CD4-positive, alpha-beta T cell (primary cell): Measurements from ENCODE around the gene LRPAP1. TPM values are rescaled to one million over a fixed set of nuclear protein-coding genes. Genes with fewer than 3 reads are reported as not detected.

Source experiments
- ATAC-seq: fragments of 200-7000 bp; cut with Tn5 transposase; one replicate; pipeline ENCODE4 v1.10.0; 2022; ENCODE audit warnings: mild to moderate bottlenecking; ENCODE audit not compliant: poor library complexity
- CTCF ChIA-PET: fragments of 350-600 bp; sonication (Branson Sonifier 250); formaldehyde crosslinking; loops from one replicate; lab custom pipeline; 2021; ENCODE audit warnings: antibody characterized with exemption, inconsistent platforms; lab: Charles Lee
- POLR2A ChIA-PET: fragments of 350-600 bp; sonication (Branson Sonifier 250); formaldehyde crosslinking; loops from one replicate; lab custom pipeline; 2021; ENCODE audit warnings: antibody characterized with exemption, inconsistent platforms; lab: Charles Lee
- DNase-seq, 14 experiments: peaks; one replicate each; pipeline ENCODE4 v3.0.0-alpha.2; 2013 to 2020; ENCODE audit warnings: mixed read lengths in 2 of 14
- H3K27ac ChIP-seq, 2 donors: one replicate each; pipeline versions ENCODE4 v1.5.1 to v1.7.0; 2013; ENCODE audit warnings: low read length in 2 of 2, low read depth in 1 of 2, mild to moderate bottlenecking in 1 of 2
- H3K27me3 ChIP-seq, 2 experiments: 1 replicate in 1 of 2; 2 replicates in 1 of 2; pipeline versions ENCODE4 v1.6.1 to v1.7.0; 2013; ENCODE audit warnings: low read length in 2 of 2, control low read depth in 1 of 2, mild to moderate bottlenecking in 1 of 2, moderate library complexity in 1 of 2; ENCODE audit not compliant: insufficient read depth in 2 of 2, control insufficient read depth in 1 of 2
- H3K36me3 ChIP-seq: one replicate; pipeline ENCODE4 v1.6.1; 2013; ENCODE audit warnings: low read length, control low read depth; ENCODE audit not compliant: insufficient read depth
- H3K4me1 ChIP-seq: one replicate; pipeline ENCODE4 v1.6.1; 2013; ENCODE audit warnings: low read length, control low read depth; ENCODE audit not compliant: insufficient read depth
- H3K4me3 ChIP-seq: one replicate; pipeline ENCODE4 v1.5.1; 2013; ENCODE audit warnings: mild to moderate bottlenecking, low read length, moderate library complexity
- H3K9me3 ChIP-seq, 2 experiments: 1 replicate in 1 of 2; 2 replicates in 1 of 2; pipeline versions ENCODE4 v1.6.1 to v1.7.0; 2013; ENCODE audit warnings: low read length in 2 of 2, mild to moderate bottlenecking in 2 of 2, control low read depth in 1 of 2, moderate library complexity in 1 of 2; ENCODE audit not compliant: control insufficient read depth in 1 of 2, insufficient read depth in 1 of 2
- H3K27ac Mint-ChIP-seq: one replicate; pipeline ENCODE4 v1.8.0; 2020; ENCODE audit warnings: mixed read lengths
- H3K27me3 Mint-ChIP-seq: one replicate; pipeline ENCODE4 v1.8.0; 2021; ENCODE audit warnings: mixed read lengths
- H3K36me3 Mint-ChIP-seq: one replicate; pipeline ENCODE4 v1.8.0; 2021; ENCODE audit warnings: low read depth, mixed read lengths
- H3K4me1 Mint-ChIP-seq: one replicate; pipeline ENCODE4 v1.8.0; 2021; ENCODE audit warnings: low read depth, mixed read lengths
- H3K4me3 Mint-ChIP-seq: one replicate; pipeline ENCODE4 v1.8.0; 2020; ENCODE audit warnings: mild to moderate bottlenecking, mixed read lengths
- H3K9me3 Mint-ChIP-seq: one replicate; pipeline ENCODE4 v1.8.0; 2020; ENCODE audit warnings: mixed read lengths
- intact Hi-C, 2 experiments: fragments of 100-400 bp; cut with DNase I in 1 of 2; cut with micrococcal nuclease in 1 of 2; formaldehyde crosslinking; loops; one replicate each; pipeline versions ENCODE4 v1.15.1 to v1.9.0; 2023 to 2025; cut with DNase I, micrococcal nuclease
- total RNA-seq, 174 experiments: library from RNA in 2 of 174; stranded (reverse) in 2 of 174; gene quantifications; one replicate each; pipeline ENCODE4 v1.2.3 and lab custom pipeline; 2021 to 2026
- TF ChIP-seq, protein P1 (sequence below): fragments of 200-600 bp; IDR thresholded peaks from one replicate; pipeline ENCODE4 v1.8.0; 2022; ENCODE audit warnings: antibody characterized with exemption, mild to moderate bottlenecking

The LRPAP1 gene
- total RNA-seq, 2 experiments from 2014 or later: 84.2 to 88.0 TPM

DNA sequence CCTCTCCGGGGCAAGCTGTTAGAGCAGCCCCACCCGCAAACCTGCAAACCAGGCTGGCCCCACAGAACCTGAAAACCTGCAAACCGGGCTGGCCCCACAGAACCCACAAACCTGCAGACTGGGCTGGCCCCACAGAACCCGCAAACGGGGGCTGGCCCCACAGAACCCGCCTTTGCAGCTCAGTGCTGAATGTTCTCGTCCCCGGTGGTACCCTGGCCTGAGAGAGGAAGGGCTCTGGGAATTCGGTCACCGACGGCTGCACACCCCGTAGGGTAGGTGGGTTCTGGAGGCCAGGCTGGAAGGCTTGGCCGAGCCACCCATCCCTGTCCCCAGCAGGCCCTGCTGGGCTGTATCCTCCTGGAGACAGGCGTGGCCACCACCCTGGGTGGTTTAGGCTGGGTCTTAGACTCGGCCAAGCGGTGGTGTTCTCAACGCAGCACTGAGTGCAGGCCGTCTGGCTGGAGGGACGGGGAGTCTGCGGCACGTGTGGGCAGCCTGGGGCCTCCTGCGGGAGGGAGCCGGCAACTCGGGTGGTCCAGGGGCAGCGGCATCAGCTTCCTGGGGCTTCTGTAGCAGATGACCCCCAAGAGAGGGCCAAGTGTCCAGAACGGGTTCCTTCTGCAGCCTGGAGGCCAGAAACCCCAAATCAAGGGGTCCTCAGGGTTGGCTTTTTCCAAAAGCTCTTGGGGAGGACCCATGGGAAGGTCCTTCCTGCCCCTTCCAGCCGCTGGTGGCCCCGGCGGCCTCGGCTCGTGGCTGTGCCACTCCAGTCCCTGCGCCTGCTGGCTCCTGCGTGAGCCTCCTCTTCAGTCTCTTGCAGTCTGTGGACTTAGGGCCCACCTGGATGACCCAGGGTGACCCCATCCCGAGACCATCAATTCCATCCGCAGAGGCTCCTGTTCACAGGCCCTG is 53.5 kb downstream of the LRPAP1 start:
- TF ChIP-seq, protein P1, sequence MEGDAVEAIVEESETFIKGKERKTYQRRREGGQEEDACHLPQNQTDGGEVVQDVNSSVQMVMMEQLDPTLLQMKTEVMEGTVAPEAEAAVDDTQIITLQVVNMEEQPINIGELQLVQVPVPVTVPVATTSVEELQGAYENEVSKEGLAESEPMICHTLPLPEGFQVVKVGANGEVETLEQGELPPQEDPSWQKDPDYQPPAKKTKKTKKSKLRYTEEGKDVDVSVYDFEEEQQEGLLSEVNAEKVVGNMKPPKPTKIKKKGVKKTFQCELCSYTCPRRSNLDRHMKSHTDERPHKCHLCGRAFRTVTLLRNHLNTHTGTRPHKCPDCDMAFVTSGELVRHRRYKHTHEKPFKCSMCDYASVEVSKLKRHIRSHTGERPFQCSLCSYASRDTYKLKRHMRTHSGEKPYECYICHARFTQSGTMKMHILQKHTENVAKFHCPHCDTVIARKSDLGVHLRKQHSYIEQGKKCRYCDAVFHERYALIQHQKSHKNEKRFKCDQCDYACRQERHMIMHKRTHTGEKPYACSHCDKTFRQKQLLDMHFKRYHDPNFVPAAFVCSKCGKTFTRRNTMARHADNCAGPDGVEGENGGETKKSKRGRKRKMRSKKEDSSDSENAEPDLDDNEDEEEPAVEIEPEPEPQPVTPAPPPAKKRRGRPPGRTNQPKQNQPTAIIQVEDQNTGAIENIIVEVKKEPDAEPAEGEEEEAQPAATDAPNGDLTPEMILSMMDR: no peak
- CTCF ChIA-PET: no interaction called here

GRCh38 chr4:3477750-3478430 is 54.3 kb downstream of the LRPAP1 start:
- H3K27me3 Mint-ChIP-seq: peaks cover 19% of the 10 kb centered on the region
- ChIA-PET CTCF (no interaction called here), POLR2A (no interaction called here)
- Histone ChIP-seq H3K36me3 (no peaks in the 10 kb centered on the region), H3K9me3 (peaks cover 0 to 10% of the 10 kb centered on the region in 2 experiments), H3K27ac (no peak overlapping the region), H3K4me1 (peaks cover 7% of the 10 kb centered on the region), H3K27me3 (peaks cover 9 to 15% of the 10 kb centered on the region in 2 experiments), H3K4me3 (no peak overlapping the region)
- intact Hi-C loops: no loop called here
- TF ChIP-seq, protein P1: no peak
- H3K36me3 Mint-ChIP-seq: no peaks in the 10 kb centered on the region
- no peaks in the 10 kb centered on the region for H3K4me1 Mint-ChIP-seq
- ATAC-seq: no peak
- no peak overlapping the region for H3K27ac Mint-ChIP-seq
- no peak overlapping the region for H3K4me3 Mint-ChIP-seq
- no peak for DNase-seq
- H3K9me3 Mint-ChIP-seq: no peaks in the 10 kb centered on the region

More for the DNA sequence above, 53.5 kb downstream of the LRPAP1 start:
- Histone ChIP-seq H3K27ac (no peak overlapping the region), H3K36me3 (no peaks in the 10 kb centered on the region), H3K4me1 (peaks cover 7% of the 10 kb centered on the region), H3K27me3 (peaks cover 9 to 15% of the 10 kb centered on the region in 2 experiments), H3K4me3 (no peak overlapping the region), H3K9me3 (peaks cover 0 to 10% of the 10 kb centered on the region in 2 experiments)
- Mint-ChIP-seq H3K4me1 (no peaks in the 10 kb centered on the region), H3K36me3 (no peaks in the 10 kb centered on the region), H3K4me3 (no peak overlapping the region), H3K27ac (no peak overlapping the region), H3K9me3 (no peaks in the 10 kb centered on the region), H3K27me3 (peaks cover 24% of the 10 kb centered on the region)
- POLR2A ChIA-PET: no interaction called here
- ATAC-seq (no peak), DNase-seq (no peak)
- intact Hi-C loops: no loop called here

GRCh38 chr4:3476936-3477749 is 55.1 kb downstream of the LRPAP1 start:
- TF ChIP-seq, protein P1: no peak
- H3K27me3 Mint-ChIP-seq: peaks cover 19% of the 10 kb centered on the region
- peaks cover 0 to 10% of the 10 kb centered on the region in 2 experiments for H3K9me3 ChIP-seq
- no peaks in the 10 kb centered on the region for H3K36me3 ChIP-seq
- H3K27ac ChIP-seq: no peak overlapping the region
- H3K4me1 ChIP-seq: peaks cover 7% of the 10 kb centered on the region
- no peaks in the 10 kb centered on the region for H3K9me3 Mint-ChIP-seq
- H3K36me3 Mint-ChIP-seq: no peaks in the 10 kb centered on the region
- CTCF ChIA-PET: no interaction called here
- no peak overlapping the region for H3K27ac Mint-ChIP-seq
- ATAC-seq: no peak
- H3K4me3 Mint-ChIP-seq: no peak overlapping the region
- POLR2A ChIA-PET: no interaction called here
- DNase-seq: no peak
- H3K27me3 ChIP-seq: peaks cover 9 to 11% of the 10 kb centered on the region in 2 experiments
- intact Hi-C loops: no loop called here
- no peaks in the 10 kb centered on the region for H3K4me1 Mint-ChIP-seq
- no peak overlapping the region for H3K4me3 ChIP-seq
